ENCODE data around the gene SREBF2.

SREBF2 gene

DNA sequence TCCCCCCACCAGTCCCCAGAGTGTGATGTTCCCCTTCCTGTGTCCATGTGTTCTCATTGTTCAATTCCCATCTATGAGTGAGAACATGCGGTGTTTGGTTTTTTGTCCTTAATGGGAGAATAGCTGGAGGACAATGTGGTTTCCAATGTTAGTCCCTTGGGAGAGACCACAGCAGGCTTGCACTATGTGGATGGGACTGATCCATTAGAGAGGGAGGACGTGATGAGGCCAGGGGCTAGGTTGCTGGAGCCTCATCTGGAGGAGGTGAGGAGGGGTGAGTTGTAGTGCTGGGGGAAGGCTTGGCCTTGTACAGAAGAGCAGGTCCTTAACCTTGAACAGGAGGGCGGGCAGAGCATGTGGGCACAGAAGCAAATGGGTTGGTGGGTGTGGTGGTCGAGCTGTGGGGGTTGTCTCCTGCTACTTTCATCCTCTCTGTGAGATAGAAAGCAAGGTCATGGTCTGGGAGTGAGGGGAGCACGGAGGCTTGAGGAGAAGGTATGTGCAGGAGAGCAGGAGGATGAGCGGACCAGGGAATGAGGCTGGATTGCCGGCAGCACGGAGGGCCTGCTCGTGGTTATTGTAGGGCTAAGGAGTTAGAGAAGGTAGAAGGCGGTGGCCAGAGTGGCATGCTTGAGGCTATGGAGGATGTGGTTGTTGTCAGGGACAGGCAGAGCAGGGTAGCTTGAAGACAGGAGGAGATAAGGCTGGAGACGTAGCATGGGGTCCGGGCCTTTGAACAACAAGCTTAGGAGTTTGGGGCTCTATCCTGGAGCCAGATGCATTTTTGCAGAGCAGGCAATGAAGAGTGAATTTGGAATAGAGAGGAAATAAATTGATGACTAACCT, 11.2 kb upstream of the SREBF2 start:
- H3K36me3 ChIP-seq (ENCODE audit: control insufficient read depth, insufficient read depth, low read length): no peaks in the 10 kb centered on the region

DNA sequence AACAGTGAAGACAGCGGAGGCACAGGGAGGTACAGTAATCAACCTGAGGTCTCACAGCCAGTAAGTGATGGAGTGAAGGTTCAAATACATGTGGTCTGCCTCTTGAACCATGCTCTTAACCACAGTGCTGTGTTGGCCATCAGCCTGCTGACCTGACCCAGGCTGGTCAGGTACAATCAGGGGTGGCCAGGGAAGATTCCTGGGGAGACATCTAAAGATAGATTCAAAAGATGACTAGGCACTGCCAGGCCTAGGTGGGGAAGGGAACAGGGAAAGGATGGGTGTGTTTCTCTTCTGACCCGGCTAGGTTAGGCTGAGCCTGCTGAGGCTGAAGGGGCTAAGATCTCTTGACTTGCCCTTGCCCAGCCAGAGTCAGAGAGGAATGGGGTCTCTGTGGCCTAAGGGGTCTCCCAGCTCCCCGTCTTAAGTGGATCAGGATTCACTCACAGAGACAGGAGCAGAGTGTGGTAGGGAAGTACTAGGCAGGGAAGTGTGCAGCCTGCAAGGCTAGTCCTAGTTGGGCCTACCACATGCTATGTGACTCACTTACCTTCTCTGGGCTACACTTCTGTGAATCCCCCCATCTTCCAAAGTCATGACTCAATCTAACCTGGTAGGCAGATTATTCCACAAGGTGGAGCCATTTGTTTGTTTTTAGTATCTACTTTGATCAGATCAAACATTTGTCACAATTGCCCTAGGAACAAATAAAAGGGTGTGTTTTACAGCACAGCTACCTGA, 10.4 kb upstream of the SREBF2 start:
- H3K4me1 ChIP-seq (ENCODE audit: control insufficient read depth, insufficient read depth, low read length, poor library complexity, severe bottlenecking): peaks cover 28% of the 10 kb centered on the region
- H3K9me3 ChIP-seq (ENCODE audit: control insufficient read depth, low read length): no peaks in the 10 kb centered on the region
- no peaks in the 10 kb centered on the region for H3K36me3 ChIP-seq (ENCODE audit: control insufficient read depth, insufficient read depth, low read length)
- no peak overlapping the region for H3K4me3 ChIP-seq (ENCODE audit: extremely low read depth, insufficient read depth, low read length, poor library complexity, severe bottlenecking)
- WGBS, 2 experiments (ENCODE audit: insufficient coverage in 2 of 2): 81 to 95% methylated on average over 2 of the region's 3 CpGs
- no peak overlapping the region for H3K27ac ChIP-seq (ENCODE audit: low read depth, low read length, severe bottlenecking)

More for the DNA sequence above, 11.2 kb upstream of the SREBF2 start:
- peaks cover 20% of the 10 kb centered on the region for H3K4me1 ChIP-seq (ENCODE audit: control insufficient read depth, insufficient read depth, low read length, poor library complexity, severe bottlenecking)
- H3K4me3 ChIP-seq (ENCODE audit: extremely low read depth, insufficient read depth, low read length, poor library complexity, severe bottlenecking): no peak overlapping the region
- no peaks in the 10 kb centered on the region for H3K9me3 ChIP-seq (ENCODE audit: control insufficient read depth, low read length)
- H3K27ac ChIP-seq (ENCODE audit: low read depth, low read length, severe bottlenecking): no peak overlapping the region
- WGBS, 2 experiments (ENCODE audit: insufficient coverage in 2 of 2): 92 to 95% methylated on average over 10 to 12 of the region's 12 CpGs

DNA sequence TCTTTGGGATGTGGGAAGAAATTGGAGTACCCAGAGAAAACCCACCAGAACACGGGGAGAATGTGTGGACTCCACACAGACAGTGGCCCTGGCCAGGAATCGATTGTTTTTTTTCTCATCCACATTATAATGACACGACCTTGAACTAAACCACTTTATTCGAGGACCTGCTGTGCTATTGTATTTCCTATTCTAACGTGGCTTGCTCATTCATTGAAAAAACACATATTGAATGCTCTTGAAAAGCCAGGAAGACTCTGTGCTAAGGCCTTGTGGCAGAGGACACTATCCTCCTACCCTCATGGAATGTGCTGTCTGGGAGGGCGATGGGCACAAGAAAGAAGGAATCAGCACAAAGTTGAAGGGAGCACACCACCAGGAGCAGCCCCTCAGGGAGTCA, 9.1 kb upstream of the SREBF2 start:
- WGBS, 2 experiments (ENCODE audit: insufficient coverage in 2 of 2): 81 to 94% methylated on average over 4 to 6 of the region's 6 CpGs

DNA sequence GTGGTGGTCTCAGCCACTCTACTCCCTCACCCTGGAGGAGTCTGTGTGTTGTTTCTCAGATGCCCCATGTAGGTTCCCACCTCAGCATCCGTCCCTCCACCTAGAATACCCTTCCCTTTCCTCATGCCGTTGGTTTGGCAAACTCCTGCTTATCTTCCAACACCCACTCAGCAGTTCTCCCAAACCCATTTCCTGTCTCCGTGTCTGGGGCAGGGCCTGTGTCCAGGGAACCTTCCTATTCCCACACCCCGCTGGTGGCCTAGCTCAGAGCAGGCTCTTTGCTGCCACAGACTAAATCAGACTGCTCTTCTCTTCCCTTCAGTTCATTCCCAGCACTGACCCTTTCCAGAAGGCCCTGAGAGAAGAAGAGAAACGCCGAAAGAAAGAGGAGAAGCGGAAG, 7.5 kb upstream of the SREBF2 start:
- WGBS, 2 experiments (ENCODE audit: insufficient coverage in 2 of 2): 74 to 80% methylated on average over 7 of the region's 7 CpGs
- peak overlapping the region; percentile 61 for H3K27ac ChIP-seq (ENCODE audit: low read depth, low read length, severe bottlenecking)
- H3K9me3 ChIP-seq (ENCODE audit: control insufficient read depth, low read length): no peaks in the 10 kb centered on the region
- H3K36me3 ChIP-seq (ENCODE audit: control insufficient read depth, insufficient read depth, low read length): no peaks in the 10 kb centered on the region
- no peak overlapping the region for H3K4me3 ChIP-seq (ENCODE audit: extremely low read depth, insufficient read depth, low read length, poor library complexity, severe bottlenecking)
- H3K4me1 ChIP-seq (ENCODE audit: control insufficient read depth, insufficient read depth, low read length, poor library complexity, severe bottlenecking): peaks cover 33% of the 10 kb centered on the region

More for the DNA sequence above, 9.1 kb upstream of the SREBF2 start:
- peaks cover 33% of the 10 kb centered on the region for H3K4me1 ChIP-seq (ENCODE audit: control insufficient read depth, insufficient read depth, low read length, poor library complexity, severe bottlenecking)
- H3K4me3 ChIP-seq (ENCODE audit: extremely low read depth, insufficient read depth, low read length, poor library complexity, severe bottlenecking): no peak overlapping the region
- H3K27ac ChIP-seq (ENCODE audit: low read depth, low read length, severe bottlenecking): no peak overlapping the region
- H3K9me3 ChIP-seq (ENCODE audit: control insufficient read depth, low read length): no peaks in the 10 kb centered on the region
- no peaks in the 10 kb centered on the region for H3K36me3 ChIP-seq (ENCODE audit: control insufficient read depth, insufficient read depth, low read length)

DNA sequence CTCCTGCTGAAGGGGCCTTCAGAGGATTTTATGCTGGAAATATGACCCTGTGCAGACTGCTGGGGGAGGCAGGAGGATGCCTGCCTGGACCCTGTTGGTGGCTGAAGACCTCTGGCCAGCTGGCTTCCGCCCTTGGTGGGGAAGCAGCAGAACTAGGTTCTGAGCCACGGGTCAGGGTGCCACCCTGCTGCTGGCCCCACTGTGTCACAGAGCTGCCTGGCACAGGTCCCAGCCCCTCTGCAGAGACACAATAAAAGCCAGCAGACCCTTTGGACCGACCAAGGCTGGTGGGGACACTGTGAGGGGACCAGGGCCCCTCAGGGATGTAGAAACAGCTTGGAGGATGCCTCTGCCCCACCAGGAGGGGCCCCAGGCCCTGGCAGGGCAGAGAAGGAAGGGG, 6.9 kb upstream of the SREBF2 start:
- H3K27ac ChIP-seq (ENCODE audit: low read depth, low read length, severe bottlenecking): peak overlapping the region; percentile 29
- no peaks in the 10 kb centered on the region for H3K36me3 ChIP-seq (ENCODE audit: control insufficient read depth, insufficient read depth, low read length)
- no peaks in the 10 kb centered on the region for H3K9me3 ChIP-seq (ENCODE audit: control insufficient read depth, low read length)
- no peak overlapping the region for H3K4me3 ChIP-seq (ENCODE audit: extremely low read depth, insufficient read depth, low read length, poor library complexity, severe bottlenecking)
- peaks cover 33% of the 10 kb centered on the region for H3K4me1 ChIP-seq (ENCODE audit: control insufficient read depth, insufficient read depth, low read length, poor library complexity, severe bottlenecking)
- 88 to 97% methylated on average over 3 of the region's 3 CpGs for WGBS, 2 experiments (ENCODE audit: insufficient coverage in 2 of 2)

DNA sequence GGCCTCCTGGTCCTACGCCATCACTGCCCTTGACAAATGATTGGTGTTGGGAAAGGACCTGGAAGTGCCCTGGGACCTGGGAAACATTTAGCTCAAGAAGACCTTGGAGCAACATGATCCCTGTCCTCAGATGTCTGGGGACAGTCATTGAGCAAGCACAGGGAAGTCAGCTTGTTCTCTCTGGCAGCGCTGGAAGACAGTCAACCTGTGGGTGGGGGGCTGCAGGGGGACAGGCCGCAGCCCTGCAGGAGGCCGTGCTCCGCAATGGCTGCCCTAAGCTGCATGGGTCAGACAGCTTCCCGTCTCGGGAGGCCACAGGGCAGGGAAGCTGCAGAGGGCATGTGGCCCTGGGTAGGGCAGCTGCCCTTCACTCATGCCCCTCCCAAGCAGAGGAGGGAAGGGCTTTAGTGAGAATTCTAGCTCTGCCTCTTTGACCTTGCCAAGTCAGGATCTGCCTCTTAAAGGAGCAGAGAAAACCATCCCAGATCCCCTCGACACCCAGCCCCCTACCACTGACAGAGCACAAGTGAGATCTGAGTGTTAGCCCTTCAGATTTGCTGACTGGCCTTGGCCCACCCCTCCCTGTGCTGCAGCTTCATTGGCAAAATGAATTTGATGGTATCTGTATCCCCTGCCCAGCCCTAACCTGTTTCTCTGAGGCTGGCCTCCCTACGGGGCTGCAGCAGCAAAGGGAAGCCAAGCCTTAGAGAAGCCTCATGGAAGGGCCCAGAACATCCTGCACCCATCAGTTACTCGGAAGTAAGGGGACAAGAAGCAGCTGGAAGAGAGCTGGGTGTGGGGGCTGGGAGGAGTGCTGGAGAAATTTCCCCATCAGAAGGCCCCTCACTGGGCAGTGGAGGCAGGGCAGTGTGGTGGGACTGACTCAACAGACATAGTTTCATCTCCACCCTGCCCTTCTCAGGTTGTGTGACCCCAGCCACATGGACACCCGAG, 6.2 kb upstream of the SREBF2 start:
- Histone ChIP-seq H3K4me1 (ENCODE audit: control insufficient read depth, insufficient read depth, low read length, poor library complexity, severe bottlenecking) (peaks cover 33% of the 10 kb centered on the region), H3K9me3 (ENCODE audit: control insufficient read depth, low read length) (no peaks in the 10 kb centered on the region), H3K36me3 (ENCODE audit: control insufficient read depth, insufficient read depth, low read length) (no peaks in the 10 kb centered on the region), H3K4me3 (ENCODE audit: extremely low read depth, insufficient read depth, low read length, poor library complexity, severe bottlenecking) (no peak overlapping the region), H3K27ac (ENCODE audit: low read depth, low read length, severe bottlenecking) (peak overlapping the region; percentile 29)
- WGBS, 2 experiments (ENCODE audit: insufficient coverage in 2 of 2): 69 to 96% methylated on average over 3 to 6 of the region's 11 CpGs

DNA sequence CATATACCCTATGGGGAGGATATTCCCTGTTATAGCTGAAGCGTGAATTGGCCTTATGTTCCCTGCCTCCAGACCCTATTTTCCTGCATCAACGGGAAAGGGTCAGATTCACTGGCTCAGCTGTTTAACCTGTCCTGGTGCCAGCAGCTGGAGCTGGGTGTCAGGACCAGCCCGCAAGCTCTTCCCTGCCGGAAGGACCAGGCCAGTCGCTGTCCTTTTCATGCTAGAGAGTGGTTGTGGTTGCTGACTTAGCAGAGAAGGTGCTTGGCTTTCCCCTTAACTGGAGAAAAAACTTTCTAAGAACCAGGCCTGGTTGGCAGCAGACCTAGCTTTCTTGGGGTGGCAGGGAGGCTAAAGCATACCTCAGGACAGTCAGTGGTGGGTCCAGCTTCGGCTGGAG, 5.2 kb upstream of the SREBF2 start:
- 94 to 98% methylated on average over 3 to 5 of the region's 6 CpGs for WGBS, 2 experiments (ENCODE audit: insufficient coverage in 2 of 2)
- no peak overlapping the region for H3K4me3 ChIP-seq (ENCODE audit: extremely low read depth, insufficient read depth, low read length, poor library complexity, severe bottlenecking)
- H3K36me3 ChIP-seq (ENCODE audit: control insufficient read depth, insufficient read depth, low read length): no peaks in the 10 kb centered on the region
- H3K4me1 ChIP-seq (ENCODE audit: control insufficient read depth, insufficient read depth, low read length, poor library complexity, severe bottlenecking): peaks cover 32% of the 10 kb centered on the region
- no peak overlapping the region for H3K27ac ChIP-seq (ENCODE audit: low read depth, low read length, severe bottlenecking)
- H3K9me3 ChIP-seq (ENCODE audit: control insufficient read depth, low read length): no peaks in the 10 kb centered on the region

DNA sequence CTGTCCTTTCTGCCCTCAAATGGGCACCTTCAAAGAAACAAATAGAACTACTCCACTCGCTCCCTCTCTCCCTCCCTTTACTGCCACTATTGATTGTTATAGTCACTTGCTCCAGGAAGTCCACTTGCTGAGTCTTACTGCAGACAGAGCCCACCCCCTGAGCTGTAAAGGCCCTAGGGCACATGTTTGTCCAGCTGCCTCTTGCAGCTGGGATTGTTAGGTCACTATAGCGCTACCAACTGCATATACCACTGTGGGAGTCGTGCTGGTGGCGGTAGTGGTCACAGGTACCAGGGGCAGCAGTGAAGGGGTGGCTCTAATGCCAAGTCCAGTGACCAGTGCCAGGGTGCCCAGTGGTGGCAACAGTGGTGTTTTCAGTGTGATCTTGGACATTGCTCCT, 4.4 kb upstream of the SREBF2 start:
- no peaks in the 10 kb centered on the region for H3K9me3 ChIP-seq (ENCODE audit: control insufficient read depth, low read length)
- peak overlapping the region; percentile 41 for H3K27ac ChIP-seq (ENCODE audit: low read depth, low read length, severe bottlenecking)
- no peak overlapping the region for H3K4me3 ChIP-seq (ENCODE audit: extremely low read depth, insufficient read depth, low read length, poor library complexity, severe bottlenecking)
- 88 to 100% methylated on average over 3 to 4 of the region's 4 CpGs for WGBS, 2 experiments (ENCODE audit: insufficient coverage in 2 of 2)
- H3K36me3 ChIP-seq (ENCODE audit: control insufficient read depth, insufficient read depth, low read length): no peaks in the 10 kb centered on the region
- peaks cover 32% of the 10 kb centered on the region for H3K4me1 ChIP-seq (ENCODE audit: control insufficient read depth, insufficient read depth, low read length, poor library complexity, severe bottlenecking)

DNA sequence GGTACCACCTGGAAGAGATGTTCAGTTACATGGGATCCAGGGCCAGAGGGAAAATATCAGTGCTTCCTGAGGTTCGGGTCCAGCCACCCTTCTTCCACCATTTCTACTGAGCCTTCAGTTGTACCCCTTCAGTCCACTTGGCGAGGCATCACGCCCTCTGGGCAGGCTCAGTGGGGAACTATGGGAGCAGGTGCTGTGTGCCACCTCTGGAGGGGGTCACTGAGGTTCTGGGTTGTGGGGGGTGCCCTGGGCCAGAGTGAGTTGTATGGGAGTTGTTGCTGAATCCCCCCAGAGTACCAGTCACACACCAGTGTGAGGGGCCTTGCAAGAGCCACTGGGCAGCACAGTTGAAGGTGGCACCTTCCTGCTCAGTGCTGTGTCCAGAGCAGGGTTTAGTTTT, 2.7 kb upstream of the SREBF2 start:
- no CpG with 5 or more reads among the region's 3 CpGs for WGBS, 2 experiments (ENCODE audit: insufficient coverage in 2 of 2)

DNA sequence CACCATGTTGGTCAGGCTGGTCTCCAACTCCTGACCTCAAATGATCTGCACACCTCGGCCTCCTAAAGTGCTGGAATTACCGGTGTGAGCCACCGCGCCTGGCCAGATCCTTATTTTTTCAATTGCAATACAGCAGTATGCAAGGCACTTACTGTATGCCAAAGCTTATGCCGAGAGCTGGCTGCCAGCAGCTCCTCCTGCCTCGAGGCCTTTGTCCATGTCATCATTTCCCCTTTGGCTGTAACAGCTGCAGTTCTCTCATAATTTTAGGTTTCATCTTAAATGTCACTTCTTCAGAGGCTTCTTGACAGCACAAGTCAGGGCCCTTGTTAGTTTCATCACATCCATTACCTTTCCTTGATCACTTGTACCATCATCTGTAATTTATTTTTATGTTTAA, 1.5 kb upstream of the SREBF2 start:
- no peak overlapping the region for H3K4me3 ChIP-seq (ENCODE audit: extremely low read depth, insufficient read depth, low read length, poor library complexity, severe bottlenecking)
- peak overlapping the region; percentile 97 for H3K27ac ChIP-seq (ENCODE audit: low read depth, low read length, severe bottlenecking)
- peaks cover 25% of the 10 kb centered on the region for H3K36me3 ChIP-seq (ENCODE audit: control insufficient read depth, insufficient read depth, low read length)
- H3K9me3 ChIP-seq (ENCODE audit: control insufficient read depth, low read length): no peaks in the 10 kb centered on the region
- peaks cover 19% of the 10 kb centered on the region for H3K4me1 ChIP-seq (ENCODE audit: control insufficient read depth, insufficient read depth, low read length, poor library complexity, severe bottlenecking)
- WGBS, 2 experiments (ENCODE audit: insufficient coverage in 2 of 2): 95 to 99% methylated on average over 6 of the region's 6 CpGs

More for the DNA sequence above, 2.7 kb upstream of the SREBF2 start:
- Histone ChIP-seq H3K27ac (ENCODE audit: low read depth, low read length, severe bottlenecking) (no peak overlapping the region), H3K4me3 (ENCODE audit: extremely low read depth, insufficient read depth, low read length, poor library complexity, severe bottlenecking) (no peak overlapping the region), H3K9me3 (ENCODE audit: control insufficient read depth, low read length) (no peaks in the 10 kb centered on the region), H3K36me3 (ENCODE audit: control insufficient read depth, insufficient read depth, low read length) (peaks cover 13% of the 10 kb centered on the region), H3K4me1 (ENCODE audit: control insufficient read depth, insufficient read depth, low read length, poor library complexity, severe bottlenecking) (peaks cover 30% of the 10 kb centered on the region)

Measured in mesodermal cell (in vitro differentiated cells).